Spleen (tissue), 11 donors: ENCODE data around the gene ERBB4. TPM values are rescaled to one million over a fixed set of nuclear protein-coding genes. Genes with fewer than 3 reads are reported as not detected.

ENCODE experiments used
- DNase-seq: peaks from one replicate; pipeline ENCODE4 v3.0.0-alpha.2; 2020
- H3K27ac ChIP-seq, 8 donors: fragments of 200-600 bp; sonication (generic) in 7 of 8; 1 replicate in 4 of 8; 2 replicates in 4 of 8; pipeline versions ENCODE4 v1.5.0 to v1.8.0; 2016 to 2021; ENCODE audit warnings: inconsistent platforms in 4 of 8, mild to moderate bottlenecking in 4 of 8, moderate library complexity in 1 of 8
- H3K27me3 ChIP-seq, 7 donors: fragments of 200-600 bp; sonication (generic) in 6 of 7; replicated peaks in 1 of 7; 1 replicate in 4 of 7; 2 replicates in 3 of 7; pipeline versions ENCODE4 v1.5.0 to v1.8.0; 2016 to 2021; ENCODE audit warnings: inconsistent platforms in 3 of 7, mild to moderate bottlenecking in 1 of 7
- H3K36me3 ChIP-seq, 6 donors: fragments of 200-600 bp; sonication (generic) in 5 of 6; 1 replicate in 4 of 6; 2 replicates in 2 of 6; pipeline versions ENCODE4 v1.5.0 to v1.8.0; 2016 to 2021; ENCODE audit warnings: inconsistent platforms in 2 of 6
- H3K4me1 ChIP-seq, 6 donors: fragments of 200-600 bp; sonication (generic) in 5 of 6; 1 replicate in 3 of 6; 2 replicates in 3 of 6; pipeline versions ENCODE4 v1.5.0 to v1.8.0; 2016 to 2021; ENCODE audit warnings: inconsistent platforms in 3 of 6
- H3K4me3 ChIP-seq, 8 donors: fragments of 200-600 bp; sonication (generic) in 7 of 8; 1 replicate in 4 of 8; 2 replicates in 4 of 8; pipeline versions ENCODE4 v1.5.0 to v1.8.0; 2016 to 2021; ENCODE audit warnings: inconsistent platforms in 4 of 8, mild to moderate bottlenecking in 4 of 8, moderate library complexity in 2 of 8
- H3K9me3 ChIP-seq, 8 donors: fragments of 200-600 bp; sonication (generic) in 7 of 8; 1 replicate in 4 of 8; 2 replicates in 4 of 8; pipeline versions ENCODE4 v1.5.0 to v1.8.0; 2016 to 2021; ENCODE audit warnings: inconsistent platforms in 4 of 8
- POLR2A ChIP-seq, 3 donors: fragments of 450-650 bp; IDR thresholded peaks; one replicate each; pipeline ENCODE4 v1.5.1; 2017; ENCODE audit warnings: antibody characterized with exemption in 3 of 3, mild to moderate bottlenecking in 1 of 3
- POLR2AphosphoS5 ChIP-seq, 3 donors: sonication (generic); formaldehyde crosslinking; IDR thresholded peaks; one replicate each; pipeline ENCODE4 v1.5.1; 2017; ENCODE audit warnings: antibody characterized with exemption in 3 of 3
- WGBS, 5 donors: extraction: QIAGEN DNeasy Blood & Tissue Kit in 3 of 5; methylation state at CpG; one replicate each; pipeline versions ENCODE4 v1.1.5 to v1.1.7; 2013 to 2018; 5-methylcytosine and 5-hydroxymethylcytosine counted together
- intact Hi-C: fragments of 100-400 bp; cut with DNase I; formaldehyde crosslinking; loops from one replicate; pipeline ENCODE4 v1.15.0; 2023; ENCODE audit warnings: low total_unique reads
- polyA plus RNA-seq, 3 donors: library from polyadenylated mRNA; stranded (reverse); fragments of 200-250 nt; gene quantifications; one replicate each; pipeline ENCODE4 v1.2.1, GENCODE V29; 2013
- total RNA-seq, 7 donors: library from RNA; depleted of rRNA in 3 of 7; stranded (reverse); fragments of >200 nt in 3 of 7; fragmentation: NEBNext Ultra II Directional in 4 of 7; extraction: Animal tissue kit (Norgen Biotek cat#: 25700) in 4 of 7; gene quantifications; one replicate each; pipeline versions ENCODE4 v1.1.0 to v1.2.1, GENCODE V29; 2016 to 2021
- TF ChIP-seq, protein P1 (sequence below), 11 experiments: fragments of 200-600 bp in 7 of 11; fragments of 450-650 bp in 4 of 11; sonication (generic) in 4 of 11; IDR thresholded peaks in 8 of 11; conservative IDR thresholded peaks in 3 of 11; 1 replicate in 7 of 11; 2 replicates in 4 of 11; pipeline versions ENCODE4 v1.4.0 to v1.8.0; 2016 to 2021; ENCODE audit warnings: antibody characterized with exemption in 11 of 11, inconsistent platforms in 4 of 11, mild to moderate bottlenecking in 1 of 11
- donor health status: healthy with polysubstance abuse.
- donor health status: DM: no; HTN: no; CAD: no; lungs with moderate emphysema.
- donor health status: DM: no; HTN: no; CAD: no.
- donor health status: Bipolar disorder and iron deficiency.
- donor health status: healthy.
- donor health status: DM: no; HTN: no; CAD: no.
- donor health status: DM: yes; HTN: yes; CAD: no.

Gene ERBB4
- total and polyA plus RNA-seq, 10 donors, result under 0.01 to 1.4 (median 0.35) TPM

DNA sequence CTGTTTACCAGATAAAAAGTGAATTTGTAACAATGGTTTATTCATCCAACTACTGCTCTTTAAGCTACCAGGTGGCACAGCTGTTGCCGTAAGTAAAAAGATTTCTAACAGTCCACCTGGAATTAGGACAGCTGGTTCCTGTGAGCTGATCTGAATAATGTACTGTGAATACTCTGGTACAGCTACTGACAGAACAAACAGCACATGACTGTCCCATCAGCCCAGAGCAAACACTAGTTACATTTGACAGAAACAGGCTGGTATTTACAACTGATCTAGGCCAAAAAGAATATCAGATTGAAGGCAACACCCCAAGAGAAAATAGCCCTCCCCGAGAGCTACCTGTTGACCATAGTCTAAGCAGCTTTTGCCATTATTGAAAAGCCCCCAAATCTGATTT, 1141.8 kb downstream of the ERBB4 start:
- TF ChIP-seq POLR2A (IDR thresholded peaks at IDR 0.05) (no peak), POLR2AphosphoS5 (IDR thresholded peaks at IDR 0.05) (no peak)
- TF ChIP-seq, protein P1, sequence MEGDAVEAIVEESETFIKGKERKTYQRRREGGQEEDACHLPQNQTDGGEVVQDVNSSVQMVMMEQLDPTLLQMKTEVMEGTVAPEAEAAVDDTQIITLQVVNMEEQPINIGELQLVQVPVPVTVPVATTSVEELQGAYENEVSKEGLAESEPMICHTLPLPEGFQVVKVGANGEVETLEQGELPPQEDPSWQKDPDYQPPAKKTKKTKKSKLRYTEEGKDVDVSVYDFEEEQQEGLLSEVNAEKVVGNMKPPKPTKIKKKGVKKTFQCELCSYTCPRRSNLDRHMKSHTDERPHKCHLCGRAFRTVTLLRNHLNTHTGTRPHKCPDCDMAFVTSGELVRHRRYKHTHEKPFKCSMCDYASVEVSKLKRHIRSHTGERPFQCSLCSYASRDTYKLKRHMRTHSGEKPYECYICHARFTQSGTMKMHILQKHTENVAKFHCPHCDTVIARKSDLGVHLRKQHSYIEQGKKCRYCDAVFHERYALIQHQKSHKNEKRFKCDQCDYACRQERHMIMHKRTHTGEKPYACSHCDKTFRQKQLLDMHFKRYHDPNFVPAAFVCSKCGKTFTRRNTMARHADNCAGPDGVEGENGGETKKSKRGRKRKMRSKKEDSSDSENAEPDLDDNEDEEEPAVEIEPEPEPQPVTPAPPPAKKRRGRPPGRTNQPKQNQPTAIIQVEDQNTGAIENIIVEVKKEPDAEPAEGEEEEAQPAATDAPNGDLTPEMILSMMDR (IDR thresholded peaks at IDR 0.05 in 8 of 11, conservative IDR thresholded peaks at IDR 0.05 in 3 of 11), result no peak
- H3K36me3 ChIP-seq, result no peaks in the 10 kb centered on the region
- intact Hi-C loops, result no loop called here
- no peak for DNase-seq
- WGBS, 5 donors, result 77 to 94% (median 89%) methylated on average over 2 of the region's 2 CpGs
- no peaks in the 10 kb centered on the region for H3K4me1 ChIP-seq
- H3K27ac ChIP-seq, result no peak overlapping the region
- no peaks in the 10 kb centered on the region for H3K9me3 ChIP-seq
- no peaks in the 10 kb centered on the region for H3K27me3 ChIP-seq
- no peak overlapping the region for H3K4me3 ChIP-seq

DNA sequence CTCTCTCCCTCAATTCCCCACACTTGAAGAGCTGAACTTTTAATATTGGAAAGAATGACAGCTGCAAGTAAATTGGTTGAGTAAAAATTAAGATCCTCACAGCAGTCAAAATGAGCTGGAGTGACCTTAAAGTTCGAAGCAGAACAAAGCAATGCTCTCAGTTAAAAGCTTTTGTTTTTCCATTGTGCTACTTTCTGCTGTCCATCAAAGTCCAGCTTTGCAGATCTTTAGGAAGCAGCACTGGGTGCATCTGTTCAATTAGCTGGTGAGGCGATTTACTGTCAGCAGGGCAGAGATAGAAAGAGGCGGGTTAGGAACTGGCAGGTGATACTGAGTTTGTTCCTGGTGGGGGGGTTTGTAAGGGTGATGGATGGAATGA, 1147.4 kb downstream of the ERBB4 start:
- Histone ChIP-seq H3K4me3 (no peak overlapping the region), H3K27ac (no peak overlapping the region), H3K27me3 (no peaks in the 10 kb centered on the region), H3K36me3 (no peaks in the 10 kb centered on the region), H3K9me3 (no peaks in the 10 kb centered on the region), H3K4me1 (no peaks in the 10 kb centered on the region)
- no peak for DNase-seq
- WGBS, 5 donors, result 54 to 69% (median 62%) methylated on average over 3 of the region's 3 CpGs
- intact Hi-C loops, result no loop called here
- no peak for TF ChIP-seq POLR2AphosphoS5 (IDR thresholded peaks at IDR 0.05)
- TF ChIP-seq, protein P1 (IDR thresholded peaks at IDR 0.05 in 8 of 11, conservative IDR thresholded peaks at IDR 0.05 in 3 of 11), result no peak
- no peak for TF ChIP-seq POLR2A (IDR thresholded peaks at IDR 0.05)

GRCh38 chr2:211390536-211391188, 1147.9 kb downstream of the ERBB4 start:
- intact Hi-C loops, result no loop called here
- H3K4me1 ChIP-seq, result no peaks in the 10 kb centered on the region
- H3K9me3 ChIP-seq, result no peaks in the 10 kb centered on the region
- no peak for DNase-seq
- no peak overlapping the region for H3K4me3 ChIP-seq
- TF ChIP-seq POLR2AphosphoS5 (IDR thresholded peaks at IDR 0.05), result no peak
- no peaks in the 10 kb centered on the region for H3K36me3 ChIP-seq
- 64 to 72% (median 68%) methylated on average over 5 of the region's 5 CpGs for WGBS, 5 donors
- no peak overlapping the region for H3K27ac ChIP-seq
- no peaks in the 10 kb centered on the region for H3K27me3 ChIP-seq

GRCh38 chr2:211387734-211388133, 1150.9 kb downstream of the ERBB4 start:
- Histone ChIP-seq H3K4me3 (no peak overlapping the region), H3K4me1 (no peaks in the 10 kb centered on the region), H3K9me3 (no peaks in the 10 kb centered on the region), H3K36me3 (no peaks in the 10 kb centered on the region), H3K27ac (no peak overlapping the region), H3K27me3 (no peaks in the 10 kb centered on the region)
- TF ChIP-seq, protein P1 (IDR thresholded peaks at IDR 0.05 in 8 of 11, conservative IDR thresholded peaks at IDR 0.05 in 3 of 11), result no peak
- no peak for TF ChIP-seq POLR2A (IDR thresholded peaks at IDR 0.05)
- no peak for TF ChIP-seq POLR2AphosphoS5 (IDR thresholded peaks at IDR 0.05)
- DNase-seq, result no peak
- intact Hi-C loops, result no loop called here
- WGBS, 5 donors, result 62 to 74% (median 68%) methylated on average over 6 of the region's 6 CpGs
